Stimulated activated CD8-positive, alpha-beta memory T cell treated with anti-CD3 and anti-CD28 coated beads, Interleukin-15, amount 100 ng/mL, for 48 hours (primary cell): Measurements from ENCODE around the gene R3HDML.
"Not testable (repeated sequence)": the region's sequence is repeated elsewhere in the genome, so short reads cannot be mapped to it uniquely, and the experiment has no call there.

Experiments used
- DNase-seq, 2 donors: peaks; one replicate each; pipeline ENCODE4 v3.0.0-alpha.2; 2020; ENCODE audit warnings: low read depth in 2 of 2

R3HDML gene, protein sequence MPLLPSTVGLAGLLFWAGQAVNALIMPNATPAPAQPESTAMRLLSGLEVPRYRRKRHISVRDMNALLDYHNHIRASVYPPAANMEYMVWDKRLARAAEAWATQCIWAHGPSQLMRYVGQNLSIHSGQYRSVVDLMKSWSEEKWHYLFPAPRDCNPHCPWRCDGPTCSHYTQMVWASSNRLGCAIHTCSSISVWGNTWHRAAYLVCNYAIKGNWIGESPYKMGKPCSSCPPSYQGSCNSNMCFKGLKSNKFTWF

DNA sequence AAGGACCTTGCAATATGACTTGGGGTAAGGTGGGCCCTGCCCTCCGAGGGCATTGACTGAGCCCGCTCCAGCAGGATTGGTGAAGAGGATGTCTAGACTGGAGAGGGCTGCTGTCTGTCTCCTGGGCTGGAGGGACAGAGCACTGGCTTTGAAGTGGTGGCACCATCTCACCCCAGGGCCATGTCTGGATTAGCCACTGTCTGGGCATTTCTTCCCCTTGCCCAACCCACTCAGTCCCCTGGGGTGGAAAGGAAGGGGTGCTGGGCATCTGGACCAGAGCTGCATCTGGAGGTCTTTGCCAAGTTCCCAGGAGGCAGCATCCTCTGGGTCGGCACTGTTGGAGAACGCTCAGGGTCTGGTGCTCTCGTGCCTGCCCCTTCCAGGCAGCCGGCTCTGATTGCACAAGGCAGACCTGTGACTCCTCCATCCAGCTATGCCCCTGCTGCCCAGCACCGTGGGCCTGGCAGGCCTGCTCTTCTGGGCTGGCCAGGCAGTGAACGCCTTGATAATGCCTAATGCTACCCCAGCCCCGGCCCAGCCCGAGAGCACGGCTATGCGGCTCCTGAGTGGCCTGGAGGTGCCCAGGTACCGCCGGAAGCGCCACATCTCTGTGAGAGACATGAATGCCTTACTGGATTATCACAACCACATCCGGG, at the start of gene R3HDML:
Gene R3HDML, plus strand, starts transcription at position 319 of the 656 bp plus-strand sequence. Its CDS starts 115 bp downstream, at position 434.
- DNase-seq, result no peak

DNA sequence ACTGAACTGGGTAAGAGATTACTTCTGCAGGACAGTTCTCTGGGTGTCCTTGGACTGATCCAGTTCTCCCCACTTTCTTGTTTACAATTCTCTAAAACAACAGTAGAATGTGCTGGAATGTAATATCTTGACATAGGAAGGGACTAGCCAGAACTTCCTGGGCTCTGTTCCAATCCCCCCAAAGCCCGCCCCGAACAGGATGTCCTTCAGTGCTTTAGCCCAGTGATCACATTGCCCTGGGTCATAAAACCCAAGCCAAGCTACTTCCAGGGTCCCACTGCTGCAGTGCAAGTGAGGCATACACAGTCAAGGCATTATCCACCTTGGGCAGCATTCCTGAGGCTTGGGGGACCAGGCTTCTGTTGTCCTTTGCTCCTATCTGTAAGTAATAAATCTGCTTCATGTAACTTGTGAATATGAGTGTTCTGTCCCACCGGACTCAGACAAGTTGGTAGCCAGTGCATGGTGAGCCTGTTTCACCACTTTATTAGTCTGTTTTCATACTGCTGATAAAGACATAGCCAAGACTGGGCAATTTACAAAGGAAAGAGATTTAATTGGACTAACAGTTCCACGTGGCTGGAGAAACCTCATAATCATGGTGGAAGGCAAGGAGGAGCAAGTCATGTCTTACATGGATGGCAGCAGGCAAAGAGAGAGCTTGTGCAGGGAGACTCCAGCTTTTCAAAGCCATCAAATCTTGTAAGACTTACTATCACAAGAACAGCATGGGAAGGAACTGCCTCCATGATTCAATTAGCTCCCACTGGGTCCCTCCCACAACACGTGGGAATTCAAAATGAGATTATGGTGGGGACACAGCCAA, 49.4 kb upstream of the R3HDML start:
- no peak for DNase-seq

GRCh38 chr20:44288252-44288651, 48.6 kb upstream of the R3HDML start:
- DNase-seq, result no peak

DNA sequence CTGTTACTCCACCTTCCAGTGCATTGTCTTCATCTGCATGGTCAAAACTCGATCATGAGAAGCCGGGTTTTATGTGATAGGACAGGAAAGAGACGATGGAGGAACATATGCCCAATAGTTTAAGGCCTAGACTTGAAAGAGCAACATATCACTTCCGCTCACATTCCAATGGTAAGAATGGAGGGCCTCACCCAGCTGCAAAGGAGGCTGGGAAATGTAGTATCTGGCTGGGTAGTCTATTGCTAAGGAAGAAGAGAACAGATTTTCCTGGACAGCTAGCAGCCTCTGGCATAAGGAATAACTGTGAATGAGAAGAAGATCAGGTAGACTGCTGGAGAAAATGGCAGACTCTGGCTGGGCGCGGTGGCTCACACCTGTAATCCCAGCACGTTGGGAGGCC, 45.1 kb upstream of the R3HDML start:
- no peak for DNase-seq

GRCh38 chr20:44296011-44296410, 40.8 kb upstream of the R3HDML start:
- no peak for DNase-seq

DNA sequence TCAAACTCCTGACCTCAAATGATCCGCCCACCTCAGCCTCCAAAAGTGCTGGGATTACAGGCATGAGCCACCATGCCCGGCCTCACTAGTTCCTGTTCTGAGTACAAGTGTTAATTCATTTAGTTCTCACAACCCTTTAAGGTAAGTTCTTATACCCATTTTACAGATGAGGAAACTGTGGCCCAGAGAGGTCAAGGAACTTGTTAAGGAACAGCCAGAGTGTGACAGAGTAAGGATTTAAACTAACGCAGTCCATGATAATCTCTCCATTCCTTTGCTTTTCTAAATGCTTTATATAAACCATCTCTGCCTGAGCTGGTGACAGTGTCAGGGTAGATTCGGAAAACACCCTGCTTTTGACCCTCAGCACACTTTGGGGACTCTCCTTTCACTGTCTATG, 39.1 kb upstream of the R3HDML start:
- DNase-seq, result no peak

- not testable (repeated sequence) for DNase-seq
These were observed 37.8 kb upstream of the R3HDML start for GRCh38 chr20:44299011-44299535.

- DNase-seq, result no peak
These were observed 35.6 kb upstream of the R3HDML start for GRCh38 chr20:44301285-44301684.

- DNase-seq, result no peak
These were observed 34.7 kb upstream of the R3HDML start for GRCh38 chr20:44302026-44302669.

GRCh38 chr20:44302736-44303135, 34.1 kb upstream of the R3HDML start:
- DNase-seq, result no peak

DNA sequence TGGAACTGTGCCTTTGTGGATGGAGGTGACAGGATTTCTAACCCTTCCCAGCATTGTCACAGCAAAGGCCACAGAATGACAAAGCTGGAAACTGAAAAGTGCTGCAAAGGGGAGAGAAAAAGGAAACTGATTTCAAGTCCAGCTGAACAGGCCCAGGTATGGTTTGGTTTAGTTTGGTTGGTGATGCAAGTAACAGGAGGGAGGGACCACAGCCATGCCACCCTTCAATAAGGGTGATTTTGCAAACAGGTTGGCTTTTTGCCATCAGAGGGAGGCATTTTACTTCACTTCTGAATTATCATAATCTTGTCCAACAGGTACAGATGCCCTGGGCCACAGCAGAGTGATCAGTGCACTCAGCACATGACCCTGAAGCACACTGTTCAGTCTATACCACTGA, 32.5 kb upstream of the R3HDML start:
- no peak for DNase-seq

- DNase-seq, result no peak
These were observed 29.9 kb upstream of the R3HDML start for GRCh38 chr20:44306927-44307326.

GRCh38 chr20:44309763-44310663, 26.8 kb upstream of the R3HDML start:
- no peak for DNase-seq

- DNase-seq, result peak; percentile 95 to 96
These were observed 25.9 kb upstream of the R3HDML start, which contains the start of gene FITM2 for GRCh38 chr20:44310664-44311639. TSS of gene FITM2 (minus strand) at chr20:44311202. CDS start at chr20:44311148, 54 bp downstream.

DNA sequence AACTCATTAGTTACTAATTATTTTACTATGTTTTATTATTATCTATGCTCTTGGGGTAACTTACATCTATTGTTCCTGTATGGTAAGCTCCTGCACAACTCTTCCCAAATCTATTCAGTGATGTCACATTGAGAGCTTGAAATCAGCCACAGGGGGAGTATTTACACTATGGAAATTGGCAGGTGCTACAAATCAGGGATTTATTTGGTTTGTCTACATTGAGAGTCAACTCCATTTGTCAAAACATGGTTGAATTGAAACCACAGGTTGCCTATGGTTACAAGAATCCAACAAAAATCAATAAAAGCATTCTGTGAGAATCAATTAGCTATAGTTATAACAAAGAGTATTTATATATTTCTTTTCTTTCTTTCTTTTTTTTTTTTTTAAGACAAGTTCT, 22.0 kb upstream of the R3HDML start:
- no peak for DNase-seq

- no peak for DNase-seq
These were observed 16.9 kb upstream of the R3HDML start for GRCh38 chr20:44319839-44320422.

- no peak for DNase-seq
These were observed 12.5 kb upstream of the R3HDML start for GRCh38 chr20:44324343-44324742.

DNA sequence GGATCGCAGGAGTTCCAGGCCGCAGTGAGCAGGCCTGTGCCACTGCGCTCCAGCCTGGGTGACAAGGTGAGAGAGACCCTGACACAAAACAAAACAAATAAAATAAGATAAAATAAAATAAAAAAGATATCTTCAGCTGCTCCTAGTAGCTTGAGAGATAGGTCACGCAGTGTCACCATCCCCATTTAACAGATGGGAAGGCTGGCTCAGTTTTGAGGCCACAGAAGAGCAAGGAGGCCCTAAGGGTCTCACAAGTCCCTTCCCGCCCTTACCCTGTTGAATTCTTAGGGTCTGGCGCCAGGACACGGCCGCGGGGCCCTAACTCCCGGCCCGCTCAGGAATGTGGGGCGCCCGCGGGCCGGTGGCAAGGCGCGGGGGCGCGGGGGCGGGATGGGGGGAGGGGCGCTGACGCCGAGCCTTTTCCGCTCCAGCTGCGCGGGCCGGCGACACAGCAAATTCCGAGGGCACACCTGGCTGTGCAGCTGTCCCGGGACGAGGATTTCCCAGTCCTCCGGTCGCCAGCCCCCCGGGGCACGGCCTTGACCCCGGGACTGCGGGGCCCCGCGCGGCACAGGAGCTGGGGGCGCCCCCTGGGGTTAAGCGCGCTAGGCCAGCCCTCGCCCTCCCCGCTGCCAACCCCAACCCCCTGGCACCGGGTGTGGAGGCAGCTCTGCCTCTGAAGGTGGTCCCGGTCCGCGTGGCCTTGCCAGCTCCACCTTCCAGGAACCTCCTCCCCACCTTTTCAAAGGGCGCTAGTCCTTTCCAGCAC, 10.3 kb upstream of the R3HDML start:
- peak; percentile 10 to 18 for DNase-seq
